Measurements from ENCODE around the gene CA5A. TPM values are rescaled to one million over a fixed set of nuclear protein-coding genes. Genes with fewer than 3 reads are reported as not detected.
"Not testable (repeated sequence)": the region's sequence is repeated elsewhere in the genome, so short reads cannot be mapped to it uniquely, and the experiment has no call there.

The CA5A gene
- total RNA-seq, 4 donors from 2014 or later: not detected

DNA sequence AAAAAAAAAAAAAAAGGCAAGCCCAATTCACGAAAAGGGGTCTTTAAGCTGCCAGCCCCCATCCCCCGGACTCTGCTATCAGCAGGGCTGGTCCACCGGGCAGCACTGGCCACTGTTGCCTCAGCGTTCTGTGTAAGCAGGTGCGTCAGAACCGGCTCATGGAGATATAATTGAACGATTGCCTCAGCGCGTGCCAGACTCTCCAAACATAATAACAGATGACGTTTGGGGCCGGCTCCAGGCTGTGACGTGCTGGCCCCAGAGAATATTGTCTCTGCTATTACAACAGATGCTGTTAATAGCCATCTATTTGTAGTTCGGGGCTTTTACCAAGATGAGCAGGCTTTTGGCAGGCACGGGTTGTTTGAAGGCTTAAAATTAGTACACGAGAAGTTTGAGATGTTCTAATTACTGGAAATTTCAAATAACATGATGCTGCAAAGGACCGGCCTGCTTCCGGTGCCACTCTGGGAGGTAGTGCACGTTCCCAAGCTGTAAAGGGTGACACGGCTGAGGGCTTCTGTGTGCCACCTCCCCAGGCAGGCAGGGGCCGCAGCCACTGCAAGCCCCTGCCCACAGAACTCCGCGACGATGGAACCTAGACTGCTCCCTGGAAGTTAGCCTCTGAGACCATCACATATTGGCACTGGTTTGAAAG is 25.1 kb downstream of the CA5A start:
- WGBS: 64% methylated on average over 21 of the region's 23 CpGs
- H3K4me1 ChIP-seq: peaks cover 4 to 16% (median 14%) of the 10 kb centered on the region in 4 donors
- intact Hi-C loops (cut with DNase I); H3K4me3 ChIP-seq; H3K36me3 ChIP-seq; H3K9me3 ChIP-seq: not testable (repeated sequence)
- H3K27me3 ChIP-seq: peaks cover 0 to 48% (median 0%) of the 10 kb centered on the region in 4 donors
- peak in 1 of 2 donors; percentile 48 for TF ChIP-seq POLR2AphosphoS5 (IDR thresholded peaks at IDR 0.05)
- H3K27ac ChIP-seq (replicated peaks in 1 of 4): peak overlapping the region; percentile 34 to 68 (median 64)
- peak; percentile 94 for DNase-seq (ENCODE audit: extremely low spot score)

- H3K27ac ChIP-seq (replicated peaks in 1 of 4); H3K4me3 ChIP-seq; H3K9me3 ChIP-seq; intact Hi-C loops (cut with DNase I); DNase-seq (ENCODE audit: extremely low spot score); H3K36me3 ChIP-seq: not testable (repeated sequence)
- 38% methylated on average over 26 of the region's 36 CpGs for WGBS
- peaks cover 0 to 49% (median 0%) of the 10 kb centered on the region in 4 donors for H3K27me3 ChIP-seq
- TF ChIP-seq, protein P1, sequence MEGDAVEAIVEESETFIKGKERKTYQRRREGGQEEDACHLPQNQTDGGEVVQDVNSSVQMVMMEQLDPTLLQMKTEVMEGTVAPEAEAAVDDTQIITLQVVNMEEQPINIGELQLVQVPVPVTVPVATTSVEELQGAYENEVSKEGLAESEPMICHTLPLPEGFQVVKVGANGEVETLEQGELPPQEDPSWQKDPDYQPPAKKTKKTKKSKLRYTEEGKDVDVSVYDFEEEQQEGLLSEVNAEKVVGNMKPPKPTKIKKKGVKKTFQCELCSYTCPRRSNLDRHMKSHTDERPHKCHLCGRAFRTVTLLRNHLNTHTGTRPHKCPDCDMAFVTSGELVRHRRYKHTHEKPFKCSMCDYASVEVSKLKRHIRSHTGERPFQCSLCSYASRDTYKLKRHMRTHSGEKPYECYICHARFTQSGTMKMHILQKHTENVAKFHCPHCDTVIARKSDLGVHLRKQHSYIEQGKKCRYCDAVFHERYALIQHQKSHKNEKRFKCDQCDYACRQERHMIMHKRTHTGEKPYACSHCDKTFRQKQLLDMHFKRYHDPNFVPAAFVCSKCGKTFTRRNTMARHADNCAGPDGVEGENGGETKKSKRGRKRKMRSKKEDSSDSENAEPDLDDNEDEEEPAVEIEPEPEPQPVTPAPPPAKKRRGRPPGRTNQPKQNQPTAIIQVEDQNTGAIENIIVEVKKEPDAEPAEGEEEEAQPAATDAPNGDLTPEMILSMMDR (IDR thresholded peaks at IDR 0.05): peak; percentile 83 to 93 (median 89)
- H3K4me1 ChIP-seq: peaks cover 4 to 16% (median 14%) of the 10 kb centered on the region in 4 donors
Measured at GRCh38 chr16:87909203-87909935, 27.0 kb downstream of the CA5A start.

DNA sequence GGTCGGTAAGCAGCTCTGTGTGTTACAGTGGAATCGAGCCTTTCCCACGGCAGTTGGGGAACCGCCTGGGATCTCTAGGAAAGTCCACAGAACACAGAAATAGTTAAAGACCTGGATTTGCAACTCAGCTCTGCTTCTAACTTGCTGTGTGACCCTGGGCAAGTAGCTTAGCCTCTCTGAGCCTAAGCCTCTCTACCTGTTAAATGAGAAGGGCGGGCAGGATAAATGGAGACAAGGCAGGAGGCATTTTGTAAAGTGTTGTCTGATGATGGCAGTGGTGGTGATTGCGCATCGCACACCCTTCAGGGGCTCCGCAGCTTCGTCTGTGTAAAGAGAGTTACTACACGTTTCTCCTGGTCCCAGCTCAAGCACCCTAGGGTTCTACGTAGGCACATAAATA is 28.2 kb downstream of the CA5A start:
- peaks cover 4 to 16% (median 14%) of the 10 kb centered on the region in 4 donors for H3K4me1 ChIP-seq
- intact Hi-C loops (cut with DNase I); H3K4me3 ChIP-seq: not testable (repeated sequence)

DNA sequence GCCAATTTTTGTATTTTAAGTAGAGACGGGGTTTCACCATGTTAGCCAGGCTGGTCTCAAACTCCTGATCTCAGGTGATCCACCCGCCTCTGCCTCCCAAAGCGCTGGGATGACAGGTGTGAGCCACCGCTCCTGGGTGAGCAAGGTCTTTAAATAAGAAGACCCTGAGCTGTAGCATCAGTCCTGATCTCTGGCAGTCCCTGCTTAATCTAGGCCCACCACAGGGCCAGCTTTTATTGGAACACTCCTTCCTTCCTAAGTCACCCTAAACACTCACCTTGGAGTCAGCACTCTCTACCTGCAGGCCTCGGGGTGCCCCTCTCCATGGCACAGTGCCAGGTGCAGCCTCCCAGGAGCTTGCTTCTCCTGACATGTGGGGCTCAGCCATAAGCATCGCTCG is 30.8 kb downstream of the CA5A start:
- intact Hi-C loops (cut with DNase I); H3K36me3 ChIP-seq; DNase-seq (ENCODE audit: extremely low spot score); H3K4me1 ChIP-seq; H3K9me3 ChIP-seq; H3K4me3 ChIP-seq; H3K27ac ChIP-seq (replicated peaks in 1 of 4): not testable (repeated sequence)
- H3K27me3 ChIP-seq: peaks cover 0 to 38% (median 0%) of the 10 kb centered on the region in 4 donors
- WGBS: 87% methylated on average over 4 of the region's 7 CpGs

More for the DNA sequence above, 28.2 kb downstream of the CA5A start:
- not testable (repeated sequence) for H3K9me3 ChIP-seq; DNase-seq (ENCODE audit: extremely low spot score); H3K36me3 ChIP-seq; H3K27ac ChIP-seq (replicated peaks in 1 of 4)
- 88% methylated on average over 11 of the region's 11 CpGs for WGBS
- peaks cover 0 to 37% (median 0%) of the 10 kb centered on the region in 4 donors for H3K27me3 ChIP-seq

- H3K27ac ChIP-seq (replicated peaks in 1 of 4); H3K36me3 ChIP-seq; intact Hi-C loops (cut with DNase I); H3K9me3 ChIP-seq; H3K4me1 ChIP-seq; H3K4me3 ChIP-seq; DNase-seq (ENCODE audit: extremely low spot score): not testable (repeated sequence)
- WGBS: 77% methylated on average over 3 of the region's 5 CpGs
- peaks cover 0 to 42% (median 0%) of the 10 kb centered on the region in 4 donors for H3K27me3 ChIP-seq
Measured at GRCh38 chr16:87904963-87905362, 31.4 kb downstream of the CA5A start.

GRCh38 chr16:87900489-87900888 is 35.8 kb downstream of the CA5A start:
- H3K36me3 ChIP-seq; H3K4me3 ChIP-seq; H3K27ac ChIP-seq (replicated peaks in 1 of 4); DNase-seq (ENCODE audit: extremely low spot score); H3K9me3 ChIP-seq; H3K4me1 ChIP-seq; intact Hi-C loops (cut with DNase I): not testable (repeated sequence)
- 75% methylated on average over 12 of the region's 12 CpGs for WGBS
- peaks cover 0 to 15% (median 0%) of the 10 kb centered on the region in 4 donors for H3K27me3 ChIP-seq

DNA sequence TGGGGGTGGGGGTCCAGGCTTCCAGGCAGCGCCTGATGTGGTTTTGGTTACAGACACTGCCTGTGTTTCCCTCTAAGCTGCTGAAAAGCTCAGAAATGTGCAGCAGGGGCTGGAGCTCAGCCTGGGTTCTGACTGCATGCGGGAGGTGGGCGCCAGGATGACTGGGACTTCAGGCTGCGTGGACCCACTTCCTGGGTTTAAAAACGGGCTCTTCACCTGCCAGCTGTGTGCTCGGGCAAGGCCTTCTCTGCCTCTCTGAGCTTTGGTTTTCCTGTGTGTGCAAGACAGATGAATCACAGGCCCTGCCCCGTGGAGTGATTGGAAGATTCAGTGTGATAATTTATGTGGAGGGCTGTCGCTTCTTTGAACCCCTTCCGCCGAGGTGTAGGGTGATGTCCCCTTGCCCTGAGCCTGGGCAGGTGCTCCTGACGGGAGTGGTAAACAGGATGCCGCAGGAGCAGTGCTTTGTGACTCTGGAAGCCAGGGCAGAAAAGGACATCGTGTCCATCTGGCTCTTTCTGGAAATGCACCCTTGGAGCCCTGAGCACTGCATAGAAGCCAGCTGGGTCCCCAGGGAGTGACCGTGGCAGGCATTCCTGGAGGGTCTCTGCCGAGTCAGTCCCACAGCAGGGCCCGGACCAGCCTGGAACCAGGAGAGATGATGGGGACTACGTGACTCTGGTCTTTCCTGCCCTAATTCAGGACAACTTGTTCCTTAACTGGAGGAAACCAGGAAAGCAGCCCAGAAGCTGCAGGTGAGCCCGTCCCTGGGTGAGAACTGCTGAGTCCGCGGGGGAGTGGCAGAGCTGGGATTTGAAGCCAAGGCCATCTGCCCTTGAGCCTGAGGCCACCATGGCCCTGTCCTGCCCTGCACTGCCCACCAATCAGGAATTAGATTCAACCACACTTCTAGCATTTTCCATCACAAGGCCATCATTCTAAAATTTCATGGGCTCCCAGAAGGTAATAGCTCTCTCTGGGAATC is 38.5 kb downstream of the CA5A start:
- Histone ChIP-seq H3K4me1 (peaks cover 6 to 13% (median 7%) of the 10 kb centered on the region in 4 donors), H3K36me3 (no peaks in the 10 kb centered on the region)
- 72% methylated on average over 20 of the region's 20 CpGs for WGBS

DNA sequence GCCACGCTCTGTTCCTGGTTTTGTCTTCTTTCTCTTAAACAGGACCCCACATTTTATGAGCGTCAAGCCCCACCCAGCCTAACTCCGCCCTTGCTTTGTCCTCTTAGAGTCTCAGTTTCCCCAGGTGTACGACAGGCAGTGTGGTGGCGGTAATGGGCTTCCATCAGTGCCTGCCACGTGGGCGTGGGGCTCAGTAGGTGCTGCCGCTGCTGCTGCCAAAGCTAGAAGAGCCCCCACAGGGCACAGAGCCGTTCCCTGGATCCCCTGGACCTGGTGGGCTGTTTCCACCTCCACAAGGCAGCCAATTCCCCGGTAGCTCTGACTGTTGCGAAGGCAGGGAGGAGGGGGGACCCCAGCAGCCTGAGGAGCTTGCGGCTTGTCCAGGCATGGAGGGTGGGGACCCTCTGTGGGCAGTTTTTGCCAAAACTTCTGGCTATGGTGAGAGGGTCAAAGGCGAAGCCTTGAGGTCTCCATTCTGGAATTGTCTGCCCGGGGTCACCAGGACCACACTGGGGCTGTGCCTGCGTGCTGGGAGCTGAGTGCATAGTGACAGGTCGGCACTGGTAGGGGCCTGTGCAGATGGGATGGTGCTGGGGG is 39.3 kb downstream of the CA5A start:
- 77% methylated on average over 12 of the region's 16 CpGs for WGBS
- peaks cover 6 to 13% (median 7%) of the 10 kb centered on the region in 4 donors for H3K4me1 ChIP-seq
- H3K9me3 ChIP-seq; H3K36me3 ChIP-seq; intact Hi-C loops (cut with DNase I); DNase-seq (ENCODE audit: extremely low spot score); H3K27ac ChIP-seq (replicated peaks in 1 of 4); H3K4me3 ChIP-seq: not testable (repeated sequence)
- H3K27me3 ChIP-seq: peaks cover 0 to 15% (median 0%) of the 10 kb centered on the region in 4 donors

More for the DNA sequence above, 38.5 kb downstream of the CA5A start:
- Histone ChIP-seq H3K27ac (replicated peaks in 1 of 4) (no peak overlapping the region), H3K27me3 (peaks cover 0 to 15% (median 0%) of the 10 kb centered on the region in 4 donors), H3K4me3 (no peak overlapping the region), H3K9me3 (no peaks in the 10 kb centered on the region)
- TF ChIP-seq, protein P1 (IDR thresholded peaks at IDR 0.05): no peak
- TF ChIP-seq EP300 (IDR thresholded peaks at IDR 0.05): no peak
- no peak for TF ChIP-seq POLR2AphosphoS5 (IDR thresholded peaks at IDR 0.05)
- TF ChIP-seq POLR2A (IDR thresholded peaks at IDR 0.05; ENCODE audit: low read depth): no peak
- intact Hi-C loops (cut with DNase I): no loop called here
- no peak for DNase-seq (ENCODE audit: extremely low spot score)

Data from esophagus muscularis mucosa (tissue), 4 donors.